ENCODE data around the gene ZHX3.
"Not testable (repeated sequence)": the region's sequence is repeated elsewhere in the genome, so short reads cannot be mapped to it uniquely, and the experiment has no call there.

Gene ZHX3

DNA sequence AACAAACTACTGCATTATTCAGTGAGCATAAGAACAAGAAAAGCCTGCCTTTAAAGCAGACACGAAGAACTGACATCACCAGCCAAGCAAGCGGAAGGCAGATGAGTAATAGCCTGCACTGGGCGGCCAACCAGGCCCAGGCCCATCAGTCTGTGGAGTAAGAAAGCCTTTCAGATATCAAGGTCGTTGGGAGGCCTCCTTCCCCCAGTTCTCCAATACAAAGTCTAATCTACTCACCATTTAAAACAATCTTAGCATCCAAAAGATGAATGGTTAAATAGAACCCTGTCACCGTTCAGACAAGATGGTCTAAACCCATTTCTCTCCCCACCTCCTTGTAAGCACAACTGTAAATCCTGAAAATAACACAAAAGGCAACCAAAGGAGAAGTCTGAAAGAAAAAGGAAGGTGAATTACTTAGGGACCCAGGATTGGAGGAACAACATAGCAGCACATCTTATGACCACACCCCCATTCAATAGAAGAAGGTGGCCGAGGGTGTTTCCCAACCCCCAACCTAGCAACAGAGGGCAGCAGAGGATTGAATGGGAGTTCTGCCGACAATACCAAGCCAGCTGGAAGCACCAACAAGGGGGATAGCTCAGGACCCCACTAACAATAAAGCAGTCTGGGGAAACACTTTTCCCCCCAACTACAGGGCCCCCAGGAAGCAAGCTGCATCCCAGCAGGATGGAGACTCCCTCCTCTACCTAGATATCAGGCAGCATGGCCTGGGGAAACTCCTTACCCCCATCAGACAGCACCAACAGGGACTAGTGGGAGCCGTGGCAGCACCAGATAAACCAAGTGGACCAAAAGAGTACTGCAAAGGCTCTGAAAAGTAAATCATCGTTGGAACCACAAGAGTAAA is 67.9 kb downstream of the ZHX3 start:
- no peak for DNase-seq

GRCh38 chr20:41248368-41249024 is 69.0 kb downstream of the ZHX3 start:
- no peak for DNase-seq

DNA sequence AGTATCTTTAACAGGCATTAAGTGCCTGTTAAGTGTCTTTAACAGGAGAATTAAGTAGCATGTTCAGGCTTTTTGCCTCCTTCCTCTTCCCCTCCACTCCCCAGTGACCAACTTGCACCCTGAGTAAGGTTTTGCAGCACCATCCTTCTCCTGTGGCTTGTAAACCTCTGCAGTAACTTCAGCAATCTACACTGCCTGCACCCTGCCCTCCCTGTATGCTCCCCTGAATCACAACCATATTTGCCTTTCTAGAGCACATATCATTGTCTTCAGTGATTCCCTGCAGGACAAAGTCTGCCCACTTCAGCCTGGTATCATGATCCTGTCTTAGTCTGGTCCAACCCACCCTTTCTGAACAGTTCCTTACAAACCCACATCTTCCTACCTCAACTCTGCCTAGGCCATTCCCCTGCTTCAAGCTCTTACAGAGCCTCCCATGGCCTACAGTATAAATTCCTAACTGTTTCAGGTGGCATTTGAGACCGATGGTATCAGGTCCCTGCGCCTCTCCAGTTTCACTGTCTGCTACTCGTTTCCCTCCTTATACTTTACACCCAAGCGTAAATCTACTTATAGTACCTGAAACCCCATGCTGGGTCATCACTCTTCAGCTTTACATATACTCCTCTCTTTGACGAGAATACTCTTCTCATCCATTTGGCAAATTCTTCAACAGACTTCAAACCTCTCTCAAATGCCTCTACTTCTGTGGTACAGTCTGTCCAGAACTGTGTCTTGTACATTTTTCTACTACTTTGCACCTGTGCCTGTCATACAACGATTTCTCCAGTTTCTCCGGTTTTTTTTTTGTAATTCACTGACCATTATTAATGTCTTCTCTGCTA is 69.8 kb downstream of the ZHX3 start:
- no peak for DNase-seq

DNA sequence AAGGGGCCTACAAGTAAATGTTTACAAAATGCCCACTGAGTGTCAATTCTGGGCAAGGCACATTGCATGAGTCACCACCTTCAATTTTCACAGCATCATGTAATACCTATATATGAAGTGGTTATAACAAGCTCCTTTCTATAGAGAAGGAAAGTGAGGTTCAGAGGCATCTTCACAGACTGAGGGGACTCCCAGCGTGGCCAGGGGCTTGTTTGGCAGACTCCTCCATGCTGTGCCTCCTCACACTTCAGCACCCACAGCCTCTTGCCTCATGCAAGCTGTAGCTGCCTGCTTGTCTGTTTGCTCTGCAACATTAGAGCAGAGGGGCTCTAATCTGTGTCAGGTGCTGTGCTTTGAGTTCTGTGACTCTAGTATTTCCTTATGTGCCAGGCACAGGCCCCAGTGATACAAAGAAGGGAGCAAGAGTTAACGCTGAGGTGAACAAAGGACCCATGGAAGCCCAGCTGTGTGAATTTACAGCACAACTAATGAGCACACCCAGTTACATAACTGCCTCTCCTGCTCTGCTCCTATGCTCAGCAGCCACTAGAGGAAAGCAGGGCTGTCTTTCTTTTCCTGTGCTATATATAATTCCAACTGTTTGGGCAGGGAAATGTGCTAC is 72.3 kb downstream of the ZHX3 start:
- no peak for DNase-seq

DNA sequence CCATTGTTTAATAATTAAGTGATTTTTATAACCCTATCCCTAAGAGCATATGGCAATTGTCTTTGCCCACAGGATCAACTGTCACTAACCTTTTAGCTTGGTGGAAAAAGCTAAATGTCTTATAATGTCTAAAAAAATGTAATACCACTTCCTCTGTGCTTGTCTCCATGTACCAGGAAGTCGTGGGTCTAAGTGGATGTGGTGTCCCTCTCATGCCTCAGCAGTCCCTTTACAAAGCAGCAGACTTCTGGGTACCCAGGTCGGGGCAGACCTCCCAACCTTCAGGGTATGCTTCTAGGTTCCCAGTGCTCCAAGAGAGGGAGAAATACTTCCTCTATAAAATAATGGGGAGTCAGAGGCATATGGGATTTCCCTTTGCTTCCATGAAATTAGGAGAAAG is 74.7 kb downstream of the ZHX3 start:
- no peak for DNase-seq

DNA sequence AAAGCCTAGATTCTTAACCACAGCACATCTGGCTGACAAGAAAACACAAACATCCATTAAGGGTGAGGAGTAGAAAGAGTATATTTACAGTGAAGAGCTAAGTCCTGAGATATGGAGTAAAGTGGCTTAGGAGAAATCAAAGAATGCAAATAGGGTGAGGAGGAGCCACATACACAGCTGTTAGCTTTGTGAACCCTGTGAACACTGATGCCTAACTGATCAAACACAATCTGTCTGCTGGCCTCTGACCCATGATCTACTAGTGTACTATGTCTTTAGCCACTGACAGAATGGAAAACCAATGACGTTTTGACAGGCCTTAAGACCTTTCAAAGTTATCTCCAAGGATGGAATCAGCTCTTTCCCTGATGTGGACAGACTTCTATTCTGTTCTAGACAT is 75.2 kb downstream of the ZHX3 start:
- DNase-seq = no peak

GRCh38 chr20:41237233-41237632 is 80.3 kb downstream of the ZHX3 start:
- not testable (repeated sequence) for DNase-seq

DNA sequence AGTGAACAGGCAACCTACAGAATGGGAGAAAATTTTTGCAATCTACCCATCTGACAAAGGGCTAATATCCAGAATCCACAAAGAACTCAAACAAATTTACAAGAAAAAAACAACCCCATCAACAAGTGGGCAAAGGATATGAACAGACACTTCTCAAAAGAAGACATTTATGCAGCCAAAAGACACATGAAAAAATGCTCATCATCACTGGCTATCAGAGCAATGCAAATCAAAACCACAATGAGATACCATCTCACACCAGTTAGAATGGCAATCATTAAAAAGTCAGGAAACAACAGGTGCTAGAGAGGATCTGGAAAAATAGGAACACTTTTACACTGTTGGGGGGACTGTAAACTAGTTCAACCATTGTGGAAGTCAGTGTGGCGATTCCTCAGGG is 80.7 kb downstream of the ZHX3 start:
- not testable (repeated sequence) for DNase-seq

DNA sequence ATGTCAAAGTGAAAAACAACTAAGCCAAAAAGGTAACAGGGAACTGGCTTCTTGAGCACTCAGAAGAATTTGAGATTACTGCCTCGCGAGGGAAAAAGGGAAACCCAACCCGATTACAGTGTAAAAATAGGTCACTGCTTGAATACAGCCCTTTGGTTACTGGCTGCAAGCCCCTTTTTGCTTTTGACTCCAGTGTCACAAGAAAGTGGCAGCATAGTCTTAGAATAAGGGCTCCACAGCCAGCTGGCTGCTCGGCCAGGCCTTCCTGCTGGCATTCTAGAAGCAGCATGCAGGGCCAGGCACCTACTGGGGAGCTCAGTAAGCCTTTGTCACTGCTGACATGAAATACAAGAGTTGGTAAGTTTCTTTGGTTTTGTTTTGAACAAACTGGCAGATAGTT is 83.0 kb downstream of the ZHX3 start:
- no peak for DNase-seq

DNA sequence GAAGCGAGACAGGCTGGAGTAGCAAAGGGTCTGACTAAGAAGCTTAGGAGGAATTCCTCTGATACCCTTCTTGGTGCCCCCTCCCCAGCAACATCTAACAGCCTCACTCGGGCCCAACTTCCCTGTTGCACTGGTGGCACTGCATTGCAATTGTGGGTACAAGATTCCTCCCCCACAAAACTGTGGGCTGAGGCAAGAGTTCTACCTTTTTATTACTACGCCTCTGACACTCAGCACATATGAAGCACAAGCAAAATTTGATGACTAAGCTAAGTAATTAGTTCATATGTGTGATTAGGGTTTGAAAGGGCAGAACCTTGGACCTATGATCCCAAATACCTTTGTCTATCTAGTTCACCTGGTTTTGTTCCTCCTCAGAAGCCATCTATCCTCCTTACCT is 83.5 kb downstream of the ZHX3 start:
- no peak for DNase-seq

DNA sequence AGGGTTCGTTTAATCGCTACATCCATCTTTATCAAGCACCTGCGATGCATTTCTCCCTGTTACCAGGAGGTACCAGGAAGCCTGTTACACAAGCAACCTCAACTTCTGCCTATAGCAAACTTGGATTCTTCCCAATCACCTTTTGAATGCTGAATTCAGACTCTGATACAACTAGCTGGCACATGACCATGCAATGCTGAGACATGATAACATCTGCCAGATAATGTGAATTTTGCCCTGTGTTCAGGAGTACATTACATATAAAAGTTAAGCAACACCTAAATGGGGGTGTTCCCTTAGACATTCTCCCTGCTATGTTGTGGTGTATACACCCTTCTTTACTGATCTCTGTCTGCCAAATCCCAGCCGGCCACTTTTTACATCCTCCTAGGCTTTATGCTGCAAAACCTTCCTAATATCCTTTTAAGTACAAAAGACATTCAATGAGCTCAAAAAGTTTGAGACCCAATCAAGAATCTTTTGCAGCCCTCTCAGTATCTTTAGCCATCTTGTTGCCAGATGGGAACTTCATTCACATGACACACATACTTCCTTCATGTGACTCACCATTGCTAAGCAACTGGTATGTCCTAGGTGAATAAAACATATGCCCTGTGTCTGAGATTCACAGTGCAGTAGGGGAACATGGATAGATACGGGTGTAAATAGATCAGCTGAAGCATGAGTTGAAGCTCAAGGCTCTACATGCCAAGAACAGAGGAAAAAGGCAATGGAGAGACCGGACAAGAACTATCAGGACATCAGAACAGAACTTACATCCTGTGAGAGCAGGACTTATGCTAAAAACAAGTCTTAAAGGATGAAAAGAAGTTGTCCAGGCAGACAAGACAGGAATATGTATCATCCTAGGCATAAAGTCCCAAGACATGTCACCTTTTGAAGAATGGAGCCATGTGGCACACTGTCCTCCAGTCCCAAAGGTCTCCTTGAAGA is 84.3 kb downstream of the ZHX3 start:
- DNase-seq = no peak

GRCh38 chr20:41231136-41231535 is 86.4 kb downstream of the ZHX3 start:
- DNase-seq = no peak

DNA sequence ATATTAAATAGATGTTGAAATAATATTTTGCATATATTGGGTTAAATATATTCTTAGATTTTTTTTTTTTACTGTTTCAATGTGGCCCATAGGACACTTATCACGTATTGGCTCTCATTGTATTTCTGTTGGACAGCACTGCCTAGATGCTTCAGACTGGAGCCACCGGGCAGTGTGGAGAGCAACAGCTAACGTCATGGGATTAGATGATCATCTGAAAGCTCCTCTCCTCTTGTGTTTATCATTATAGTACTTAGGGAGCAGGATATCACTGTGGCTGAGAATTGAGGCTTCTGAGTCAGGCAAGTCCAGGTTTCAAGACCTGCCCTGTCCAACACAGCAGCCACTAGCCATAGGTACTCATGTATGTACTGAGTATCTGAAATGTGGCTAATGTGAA is 87.4 kb downstream of the ZHX3 start:
- DNase-seq = no peak

GRCh38 chr20:41229259-41229658 is 88.3 kb downstream of the ZHX3 start:
- no peak for DNase-seq

DNA sequence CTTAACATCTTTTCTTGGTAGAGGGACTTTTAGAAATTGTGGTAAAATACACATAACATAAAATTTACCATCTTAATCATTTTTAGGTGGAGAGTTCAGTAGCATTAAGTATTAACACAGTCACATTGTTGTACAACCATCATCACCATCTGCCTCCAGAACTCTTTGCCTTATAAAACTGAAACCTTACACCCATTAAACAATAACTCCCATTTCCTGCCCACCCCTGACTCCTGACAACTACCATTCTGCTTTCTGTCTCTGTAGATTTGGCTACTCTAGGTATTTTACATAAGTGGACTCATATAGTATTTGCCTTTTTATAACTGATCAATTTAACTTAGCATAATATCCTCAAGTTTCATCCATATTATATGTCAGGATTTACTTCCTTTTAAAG is 88.7 kb downstream of the ZHX3 start:
- no peak for DNase-seq

DNA sequence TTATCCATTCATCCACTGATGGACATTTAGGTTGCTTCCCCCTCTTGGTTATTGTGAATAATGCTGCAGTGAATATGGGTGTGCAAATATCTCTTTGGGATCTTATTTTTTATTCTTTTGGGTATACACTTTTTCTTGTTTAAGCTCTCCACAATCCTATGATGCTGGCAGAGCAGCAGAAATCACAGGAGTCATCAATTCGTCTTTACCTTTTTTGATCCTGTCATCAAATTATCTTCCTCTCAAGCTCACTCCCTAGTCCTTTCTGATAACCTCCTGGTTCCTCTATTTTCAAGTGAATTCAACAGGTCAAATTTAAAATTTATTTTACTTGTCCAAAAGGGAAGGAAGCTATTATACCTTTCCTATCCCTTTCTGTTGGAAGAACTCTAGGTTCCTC is 91.1 kb downstream of the ZHX3 start:
- no peak for DNase-seq

GRCh38 chr20:41225091-41225490 is 92.4 kb downstream of the ZHX3 start:
- DNase-seq = no peak

GRCh38 chr20:41224281-41224680 is 93.2 kb downstream of the ZHX3 start:
- DNase-seq = no peak

GRCh38 chr20:41223112-41223511 is 94.4 kb downstream of the ZHX3 start:
- DNase-seq = no peak

- no peak for DNase-seq
Observed at GRCh38 chr20:41222703-41223102, 94.8 kb downstream of the ZHX3 start.

- DNase-seq = no peak
Observed at GRCh38 chr20:41222296-41222695, 95.2 kb downstream of the ZHX3 start.

All from stimulated activated CD4-positive, alpha-beta T cell treated with anti-CD3 and anti-CD28 coated beads, Interleukin-1b, Interleukin-23, amount 100 ng/mL, for 48 hours (primary cell).